IMR-90 (cell line): ENCODE measurements around the gene AANAT. TPM values are rescaled to one million over a fixed set of nuclear protein-coding genes. Genes with fewer than 3 reads are reported as not detected.

ENCODE experiments used
- ATAC-seq: fragments of 200-7000 bp; cut with Tn5 transposase; 2 replicates; pipeline ENCODE4 v1.9.1; 2020; ENCODE audit warnings: low read depth, mild to moderate bottlenecking, moderate library complexity
- BruUV-seq: library from RNA; stranded (reverse); fragments of 400-500 nt; replicated peaks from 2 replicates; lab custom pipeline; 2021; lab: Mats Ljungman, UMichigan
- CTCF ChIA-PET: fragments of 300-600 bp; formaldehyde crosslinking; extraction: SDS; loops from one replicate; lab custom pipeline; 2021; ENCODE audit warnings: antibody characterized with exemption; lab: Yijun Ruan, JAX
- POLR2A ChIA-PET: fragments of 300-600 bp; sonication (Branson Sonifier 250); formaldehyde crosslinking; loops from one replicate; lab custom pipeline; 2022; ENCODE audit warnings: antibody characterized with exemption; ENCODE audit not compliant: unreplicated experiment; lab: Charles Lee
- DNase-seq: peaks from one replicate; pipeline ENCODE4 v3.0.0; 2013
- H2AFZ ChIP-seq: replicated peaks from 2 replicates; pipeline ENCODE3; 2013; ENCODE audit warnings: low read length, mild to moderate bottlenecking; ENCODE audit not compliant: poor library complexity
- H2AK5ac ChIP-seq: 2 replicates; pipeline ENCODE4 v1.6.1; 2013; ENCODE audit warnings: low read depth, low read length, inconsistent platforms
- H2AK9ac ChIP-seq: replicated peaks from 2 replicates; pipeline ENCODE3; 2013; ENCODE audit warnings: mild to moderate bottlenecking, low read depth, low read length, moderate library complexity; ENCODE audit not compliant: poor library complexity
- H2BK120ac ChIP-seq: 2 replicates; pipeline ENCODE4 v1.6.1; 2013; ENCODE audit warnings: low read depth, low read length, inconsistent platforms
- H2BK15ac ChIP-seq: 3 replicates; pipeline ENCODE4 v1.6.1; 2013; ENCODE audit warnings: low read depth, low read length, inconsistent platforms
- H2BK20ac ChIP-seq: 2 replicates; pipeline ENCODE4 v1.6.1; 2013; ENCODE audit warnings: low read depth, mild to moderate bottlenecking, inconsistent platforms, low read length, moderate library complexity
- H2BK5ac ChIP-seq: 2 replicates; pipeline ENCODE4 v1.6.1; 2013; ENCODE audit warnings: mild to moderate bottlenecking, low read depth, low read length, inconsistent platforms; ENCODE audit not compliant: poor library complexity, severe bottlenecking
- H3K14ac ChIP-seq: replicated peaks from 2 replicates; pipeline ENCODE4 v1.6.1; 2013; ENCODE audit warnings: low read depth, low read length, inconsistent platforms
- H3K18ac ChIP-seq: 2 replicates; pipeline ENCODE4 v1.6.1; 2013; ENCODE audit warnings: low read depth, low read length, control low read depth
- H3K23ac ChIP-seq: 2 replicates; pipeline ENCODE4 v1.6.1; 2013; ENCODE audit warnings: low read depth, low read length, inconsistent platforms
- H3K27ac ChIP-seq: 2 replicates; pipeline ENCODE4 v1.5.1; 2013; ENCODE audit warnings: mild to moderate bottlenecking, control low read depth, low read length; ENCODE audit not compliant: insufficient read depth
- H3K27me3 ChIP-seq: 2 replicates; pipeline ENCODE4 v1.6.1; 2013; ENCODE audit warnings: low read length; ENCODE audit not compliant: control insufficient read depth, insufficient read depth
- H3K36me3 ChIP-seq: 2 replicates; pipeline ENCODE4 v1.6.1; 2013; ENCODE audit warnings: low read length, mixed read lengths; ENCODE audit not compliant: control insufficient read depth, insufficient read depth
- H3K4ac ChIP-seq: 2 replicates; pipeline ENCODE4 v1.6.1; 2013; ENCODE audit warnings: low read depth, low read length, inconsistent platforms
- H3K4me1 ChIP-seq: 2 replicates; pipeline ENCODE4 v1.6.1; 2013; ENCODE audit warnings: low read length, mixed read lengths; ENCODE audit not compliant: control insufficient read depth, insufficient read depth
- H3K4me2 ChIP-seq: 2 replicates; pipeline ENCODE4 v1.6.1; 2013; ENCODE audit warnings: low read depth, mild to moderate bottlenecking, control low read depth, low read length, moderate library complexity
- H3K4me3 ChIP-seq: 2 replicates; pipeline ENCODE4 v1.5.1; 2013; ENCODE audit warnings: low read depth, mild to moderate bottlenecking, control low read depth, low read length, moderate library complexity; ENCODE audit not compliant: insufficient read depth
- H3K56ac ChIP-seq: 2 replicates; pipeline ENCODE4 v1.6.1; 2013; ENCODE audit warnings: low read length, inconsistent platforms; ENCODE audit not compliant: insufficient read depth; ENCODE audit errors: extremely low read depth
- H3K79me1 ChIP-seq, 2 experiments: 2 replicates each; pipeline ENCODE4 v1.6.1; 2013; ENCODE audit warnings: low read length in 2 of 2, inconsistent platforms in 1 of 2, low read depth in 1 of 2
- H3K9ac ChIP-seq: 2 replicates; pipeline ENCODE4 v1.6.1; 2013; ENCODE audit warnings: low read depth, low read length, control low read depth
- H3K9me1 ChIP-seq: 2 replicates; pipeline ENCODE4 v1.6.1; 2013; ENCODE audit warnings: low read length, inconsistent platforms; ENCODE audit not compliant: insufficient read depth
- H3K9me3 ChIP-seq: 2 replicates; pipeline ENCODE4 v1.6.1; 2013; ENCODE audit warnings: low read length; ENCODE audit not compliant: control insufficient read depth, insufficient read depth
- H4K20me1 ChIP-seq: 2 replicates; pipeline ENCODE4 v1.6.1; 2013; ENCODE audit warnings: low read length, inconsistent platforms; ENCODE audit not compliant: insufficient read depth
- H4K5ac ChIP-seq: 2 replicates; pipeline ENCODE4 v1.6.1; 2013; ENCODE audit warnings: mild to moderate bottlenecking, low read depth, low read length, control low read depth
- H4K8ac ChIP-seq, 2 experiments: 2 replicates each; pipeline ENCODE4 v1.6.1; 2013; ENCODE audit warnings: low read depth in 2 of 2, low read length in 2 of 2, control low read depth in 1 of 2, inconsistent platforms in 1 of 2
- H4K91ac ChIP-seq: 2 replicates; pipeline ENCODE4 v1.6.1; 2013; ENCODE audit warnings: low read depth, low read length, inconsistent platforms; ENCODE audit not compliant: insufficient read depth
- BHLHE40 ChIP-seq: fragments of 150-350 bp; IDR thresholded peaks from 2 replicates; pipeline ENCODE4 v1.6.1; 2016; ENCODE audit warnings: mild to moderate bottlenecking, low read depth, low read length
- CTCF ChIP-seq: conservative IDR thresholded peaks from 2 replicates; pipeline ENCODE4 v1.5.1; 2012; ENCODE audit warnings: mild to moderate bottlenecking, low read depth, low read length, improper control_type of control experiment
- MXI1 ChIP-seq: IDR thresholded peaks from 2 replicates; pipeline ENCODE4 v1.6.1; 2012; ENCODE audit warnings: low read depth, mild to moderate bottlenecking, low read length, moderate library complexity, borderline replicate concordance
- NFE2L2 ChIP-seq: fragments of 150-350 bp; IDR thresholded peaks from 2 replicates; pipeline ENCODE4 v1.6.1; 2016; ENCODE audit warnings: low read depth, mild to moderate bottlenecking, low read length
- POLR2A ChIP-seq: IDR thresholded peaks from 2 replicates; pipeline ENCODE4 v1.6.1; 2012; ENCODE audit warnings: mild to moderate bottlenecking, low read depth, low read length
- RAD21 ChIP-seq: IDR thresholded peaks from 2 replicates; pipeline ENCODE4 v1.6.1; 2012; ENCODE audit warnings: low read length, improper control_type of control experiment
- RCOR1 ChIP-seq: IDR thresholded peaks from 2 replicates; pipeline ENCODE4 v1.6.1; 2012; ENCODE audit warnings: mild to moderate bottlenecking, low read length, improper control_type of control experiment; ENCODE audit not compliant: insufficient replicate concordance
- SMC3 ChIP-seq: fragments of 150-350 bp; IDR thresholded peaks from 2 replicates; pipeline ENCODE4 v1.6.1; 2016; ENCODE audit warnings: low read depth, mild to moderate bottlenecking, antibody characterized with exemption, low read length, moderate library complexity
- WGBS, 2 experiments: methylation state at CpG; one replicate each; pipeline versions ENCODE4 v1.1.5 to v1.1.7; 2013; ENCODE audit warnings: missing lambda C conversion rate in 2 of 2; ENCODE audit not compliant: insufficient read length in 1 of 2; ENCODE audit errors: extremely low coverage in 2 of 2; 5-methylcytosine and 5-hydroxymethylcytosine counted together
- dilution Hi-C: fragments of 300-500 bp; cut with HindIII; formaldehyde crosslinking; loops from one replicate; pipeline ENCODE4 v1.14.3; 2018; ENCODE audit warnings: low sequenced_read_pairs; ENCODE audit not compliant: unreplicated experiment
- in situ Hi-C: fragments of 300-500 bp; cut with MboI; formaldehyde crosslinking; loops from 3 replicates; pipeline ENCODE4 v1.14.3; 2019; ENCODE audit warnings: low sequenced_read_pairs, inconsistent platforms, mixed read lengths
- intact Hi-C: fragments of 100-400 bp; cut with micrococcal nuclease; formaldehyde crosslinking; loops from 2 replicates; pipeline ENCODE4 v1.10.0; 2022
- polyA plus RNA-seq, 3 experiments: library from polyadenylated mRNA; depleted of rRNA; stranded (reverse); fragments of >200 nt; gene quantifications; 2 replicates each; pipeline ENCODE4 v1.2.3, GENCODE V29; 2012; ENCODE audit warnings: low replicate concordance in 1 of 3
- total RNA-seq: library from RNA; depleted of rRNA; stranded (reverse); fragments of >200 nt; gene quantifications from 2 replicates; pipeline ENCODE4 v1.2.3, GENCODE V29; 2012
- TF ChIP-seq, protein P1 (sequence below): fragments of 150-350 bp; IDR thresholded peaks from 2 replicates; pipeline ENCODE4 v1.6.1; 2017; ENCODE audit warnings: mild to moderate bottlenecking, antibody characterized with exemption, low read length, low read depth

AANAT gene
- total and polyA plus RNA-seq, 2 of the 4 experiments (the other 2 are of a cell fraction), result 0.21 TPM; not detected in 1

- H3K27ac ChIP-seq, result no peak overlapping the region
- no peak overlapping the region for H3K9ac ChIP-seq
- BruUV-seq, result no TSS peak
- WGBS, 2 experiments, result 2% methylated on average over 12 of the region's 24 CpGs; no CpG with 5 or more reads in 1 of the 2 experiments
- H3K4me3 ChIP-seq, result no peak overlapping the region
- H2AK9ac ChIP-seq, result peak overlapping the region; percentile 7
- H2BK5ac ChIP-seq, result no peak overlapping the region
- H2AFZ ChIP-seq, result peak overlapping the region; percentile 88
- DNase-seq (peak; percentile 54), ATAC-seq (peak; percentile 88)
- H4K5ac ChIP-seq, result no peak overlapping the region
- H3K4ac ChIP-seq, result peak overlapping the region; percentile 76
- H3K9me1 ChIP-seq, result peaks cover 8% of the 10 kb centered on the region
- no peaks in the 10 kb centered on the region for H3K9me3 ChIP-seq
- 0 out of 4 replicates have a peak overlapping the region, but pooled peaks of 1 of the 2 experiments have one; percentile 69 for H4K8ac ChIP-seq
- H2BK15ac ChIP-seq, result no peak overlapping the region; the same call in 2 of the 3 replicates
- POLR2A ChIA-PET, result no interaction called here
- peaks cover 13% of the 10 kb centered on the region for H3K27me3 ChIP-seq
- no peak overlapping the region for H2BK120ac ChIP-seq
- peaks cover 13% of the 10 kb centered on the region for H3K4me1 ChIP-seq
- H2AK5ac ChIP-seq, result peak overlapping the region; percentile 83
- 0 out of 2 replicates have a peak overlapping the region, but pooled peaks have one; percentile 47 for H4K91ac ChIP-seq
- no peak overlapping the region for H3K56ac ChIP-seq
- intact Hi-C loops (loop anchor here (1.0 kb wide), 3 partner anchors 40 to 98 kb away; no protein-coding TSS in a partner anchor), dilution Hi-C loops (no loop called here), in situ Hi-C loops (loop anchor here (5.0 to 10.0 kb wide), 3 partner anchors 39 to 202 kb away; partner anchors contain the start of genes AANAT and QRICH2)
- H3K79me1 ChIP-seq, result peaks cover 0 to 2% of the 10 kb centered on the region in 2 experiments; a peak in 2 of 4 replicates
- H4K20me1 ChIP-seq, result no peaks in the 10 kb centered on the region
- H3K14ac ChIP-seq, result no peak overlapping the region
- H3K4me2 ChIP-seq, result no peak overlapping the region
- no peak overlapping the region for H3K18ac ChIP-seq
- no peak overlapping the region; the same call in 1 of the 2 replicates for H2BK20ac ChIP-seq
- peak; percentile 98 for TF ChIP-seq SMC3
- TF ChIP-seq NFE2L2, result no peak
- peak; percentile 42; the same call in 1 of the 2 replicates for TF ChIP-seq POLR2A
- no peak for TF ChIP-seq BHLHE40
- TF ChIP-seq MXI1, result peak; percentile 84
- no peak for TF ChIP-seq RCOR1
- peak; percentile 97 for TF ChIP-seq RAD21
- TF ChIP-seq, protein P1, sequence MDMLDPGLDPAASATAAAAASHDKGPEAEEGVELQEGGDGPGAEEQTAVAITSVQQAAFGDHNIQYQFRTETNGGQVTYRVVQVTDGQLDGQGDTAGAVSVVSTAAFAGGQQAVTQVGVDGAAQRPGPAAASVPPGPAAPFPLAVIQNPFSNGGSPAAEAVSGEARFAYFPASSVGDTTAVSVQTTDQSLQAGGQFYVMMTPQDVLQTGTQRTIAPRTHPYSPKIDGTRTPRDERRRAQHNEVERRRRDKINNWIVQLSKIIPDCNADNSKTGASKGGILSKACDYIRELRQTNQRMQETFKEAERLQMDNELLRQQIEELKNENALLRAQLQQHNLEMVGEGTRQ, result peak; percentile 74
- TF ChIP-seq CTCF, result peak; percentile 97
- H3K36me3 ChIP-seq, result no peaks in the 10 kb centered on the region
- CTCF ChIA-PET, result no interaction called here
- H3K23ac ChIP-seq, result 0 out of 2 replicates have a peak overlapping the region, but pooled peaks have one; percentile 54
These were observed 39.3 kb downstream of the AANAT start for GRCh38 chr17:76506408-76507345.
